Measurements from ENCODE around the gene MCRIP1. TPM values are rescaled to one million over a fixed set of nuclear protein-coding genes. Genes with fewer than 3 reads are reported as not detected.

MCRIP1 gene
- total RNA-seq, 2 donors from 2014 or later, result 164 to 183 TPM

DNA sequence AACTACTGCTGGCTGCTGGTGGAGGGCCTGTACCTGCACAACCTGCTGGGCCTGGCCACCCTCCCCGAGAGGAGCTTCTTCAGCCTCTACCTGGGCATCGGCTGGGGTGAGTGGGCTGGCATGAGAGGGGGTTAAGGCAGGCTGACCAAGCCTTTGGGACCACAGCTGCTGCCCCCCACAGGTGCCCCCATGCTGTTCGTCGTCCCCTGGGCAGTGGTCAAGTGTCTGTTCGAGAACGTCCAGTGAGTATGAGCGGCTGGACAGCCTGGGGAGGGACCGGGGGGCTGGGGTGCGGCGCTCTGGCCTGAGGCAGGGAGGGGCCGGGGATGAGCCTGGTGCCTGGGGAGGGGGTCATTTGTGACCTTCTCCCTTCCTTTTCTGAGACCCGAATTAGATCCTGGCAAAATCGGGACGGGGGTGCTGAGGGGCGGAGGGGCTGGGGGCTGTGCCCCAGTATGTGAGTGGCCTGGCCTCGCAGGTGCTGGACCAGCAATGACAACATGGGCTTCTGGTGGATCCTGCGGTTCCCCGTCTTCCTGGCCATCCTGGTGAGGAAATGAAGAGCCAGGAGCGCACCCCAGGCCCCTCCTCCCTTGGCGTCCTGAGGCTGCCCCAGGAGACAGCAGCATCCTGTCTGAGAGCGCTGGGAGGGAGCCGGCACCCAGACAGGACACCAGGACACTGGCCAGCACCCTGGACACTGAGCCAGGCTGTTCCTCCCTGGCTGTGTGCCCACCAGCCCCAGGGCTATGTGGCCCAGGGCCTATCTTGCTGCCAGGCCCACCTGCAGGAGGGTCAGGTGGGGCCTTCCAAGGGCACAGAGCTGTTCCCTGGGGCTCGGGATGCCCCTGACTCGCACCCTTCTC lies 21.2 kb downstream of the MCRIP1 start:
- H3K27ac ChIP-seq (ENCODE audit: low read depth, low read length), result no peak overlapping the region
- Mint-ChIP-seq H3K4me3 (no peak overlapping the region), H3K4me1 (no peaks in the 10 kb centered on the region), H3K27ac (no peak overlapping the region), H3K9me3 (no peaks in the 10 kb centered on the region), H3K36me3 (ENCODE audit: low read depth) (no peaks in the 10 kb centered on the region), H3K27me3 (ENCODE audit: insufficient read depth) (peaks cover 14% of the 10 kb centered on the region)
- WGBS, 2 experiments (ENCODE audit: insufficient coverage in 1 of 2, insufficient read length in 1 of 2), result 89 to 90% methylated on average over 14 to 24 of the region's 24 CpGs
- H3K27me3 ChIP-seq (ENCODE audit: control insufficient read depth, insufficient read depth, low read length, poor library complexity, severe bottlenecking), result peaks cover 11% of the 10 kb centered on the region
- H3K4me3 ChIP-seq (ENCODE audit: low read length), result no peak overlapping the region
- no peaks in the 10 kb centered on the region for H3K4me1 ChIP-seq (ENCODE audit: control insufficient read depth, insufficient read depth, low read length)
- no peaks in the 10 kb centered on the region for H3K36me3 ChIP-seq (ENCODE audit: control insufficient read depth, insufficient read depth, low read length)
- no peak overlapping the region for H3K9ac ChIP-seq (ENCODE audit: extremely low read depth, low read length, poor library complexity, severe bottlenecking)
- H3K9me3 ChIP-seq (ENCODE audit: control insufficient read depth, low read length), result no peaks in the 10 kb centered on the region
- DNase-seq, result no peak
- TF ChIP-seq, protein P1, sequence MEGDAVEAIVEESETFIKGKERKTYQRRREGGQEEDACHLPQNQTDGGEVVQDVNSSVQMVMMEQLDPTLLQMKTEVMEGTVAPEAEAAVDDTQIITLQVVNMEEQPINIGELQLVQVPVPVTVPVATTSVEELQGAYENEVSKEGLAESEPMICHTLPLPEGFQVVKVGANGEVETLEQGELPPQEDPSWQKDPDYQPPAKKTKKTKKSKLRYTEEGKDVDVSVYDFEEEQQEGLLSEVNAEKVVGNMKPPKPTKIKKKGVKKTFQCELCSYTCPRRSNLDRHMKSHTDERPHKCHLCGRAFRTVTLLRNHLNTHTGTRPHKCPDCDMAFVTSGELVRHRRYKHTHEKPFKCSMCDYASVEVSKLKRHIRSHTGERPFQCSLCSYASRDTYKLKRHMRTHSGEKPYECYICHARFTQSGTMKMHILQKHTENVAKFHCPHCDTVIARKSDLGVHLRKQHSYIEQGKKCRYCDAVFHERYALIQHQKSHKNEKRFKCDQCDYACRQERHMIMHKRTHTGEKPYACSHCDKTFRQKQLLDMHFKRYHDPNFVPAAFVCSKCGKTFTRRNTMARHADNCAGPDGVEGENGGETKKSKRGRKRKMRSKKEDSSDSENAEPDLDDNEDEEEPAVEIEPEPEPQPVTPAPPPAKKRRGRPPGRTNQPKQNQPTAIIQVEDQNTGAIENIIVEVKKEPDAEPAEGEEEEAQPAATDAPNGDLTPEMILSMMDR (conservative IDR thresholded peaks at IDR 0.05), result no peak

DNA sequence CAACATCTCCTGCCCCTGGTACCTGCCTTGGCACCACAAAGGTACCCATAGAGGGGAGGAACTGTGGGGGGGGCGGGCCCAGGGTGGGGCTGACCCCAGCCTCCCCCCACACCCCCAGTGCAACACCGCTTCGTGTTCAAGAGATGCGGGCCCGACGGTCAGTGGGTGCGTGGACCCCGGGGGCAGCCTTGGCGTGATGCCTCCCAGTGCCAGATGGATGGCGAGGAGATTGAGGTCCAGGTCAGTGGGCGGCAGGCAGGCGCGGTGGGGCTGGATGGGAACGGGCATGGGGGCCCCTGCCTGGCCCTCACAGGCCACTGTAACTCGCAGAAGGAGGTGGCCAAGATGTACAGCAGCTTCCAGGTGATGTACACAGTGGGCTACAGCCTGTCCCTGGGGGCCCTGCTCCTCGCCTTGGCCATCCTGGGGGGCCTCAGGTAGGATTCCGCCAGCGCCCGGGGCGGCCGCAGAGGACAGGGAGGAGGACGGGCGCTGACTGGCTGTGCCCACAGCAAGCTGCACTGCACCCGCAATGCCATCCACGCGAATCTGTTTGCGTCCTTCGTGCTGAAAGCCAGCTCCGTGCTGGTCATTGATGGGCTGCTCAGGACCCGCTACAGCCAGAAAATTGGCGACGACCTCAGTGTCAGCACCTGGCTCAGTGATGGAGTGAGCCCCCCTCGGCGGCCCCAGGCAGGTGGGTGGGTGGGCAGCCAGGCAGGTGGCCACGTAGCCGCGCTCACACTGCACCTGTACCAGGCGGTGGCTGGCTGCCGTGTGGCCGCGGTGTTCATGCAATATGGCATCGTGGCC lies 22.0 kb downstream of the MCRIP1 start:
- DNase-seq, result no peak
- no peak overlapping the region for H3K9ac ChIP-seq (ENCODE audit: extremely low read depth, low read length, poor library complexity, severe bottlenecking)
- 90 to 92% methylated on average over 34 to 41 of the region's 42 CpGs for WGBS, 2 experiments (ENCODE audit: insufficient coverage in 1 of 2, insufficient read length in 1 of 2)

DNA sequence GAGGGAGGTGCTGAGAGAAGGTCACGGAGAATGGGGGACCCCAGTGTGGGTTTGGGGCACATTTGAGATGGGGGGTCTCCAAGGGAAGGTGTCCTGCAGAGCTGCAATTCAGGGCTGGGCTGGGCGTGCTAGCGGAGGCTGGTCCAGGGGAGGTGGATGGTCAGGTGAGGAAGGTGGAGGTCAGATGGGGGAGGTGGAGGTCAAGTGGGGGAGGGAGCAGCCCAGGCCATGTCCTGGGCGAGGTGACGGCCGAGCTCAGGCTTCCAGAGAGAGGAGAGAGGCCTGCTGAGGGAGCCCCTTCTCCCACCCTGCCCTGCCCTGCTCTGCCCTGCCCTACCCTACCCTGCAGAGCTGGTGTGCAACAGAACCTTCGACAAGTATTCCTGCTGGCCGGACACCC lies 22.6 kb downstream of the MCRIP1 start:
- H3K27me3 Mint-ChIP-seq (ENCODE audit: insufficient read depth), result peaks cover 28% of the 10 kb centered on the region
- H3K36me3 Mint-ChIP-seq (ENCODE audit: low read depth), result no peaks in the 10 kb centered on the region

More for the DNA sequence above, 22.0 kb downstream of the MCRIP1 start:
- Histone ChIP-seq H3K36me3 (ENCODE audit: control insufficient read depth, insufficient read depth, low read length) (no peaks in the 10 kb centered on the region), H3K27ac (ENCODE audit: low read depth, low read length) (no peak overlapping the region), H3K4me1 (ENCODE audit: control insufficient read depth, insufficient read depth, low read length) (no peaks in the 10 kb centered on the region), H3K4me3 (ENCODE audit: low read length) (no peak overlapping the region), H3K27me3 (ENCODE audit: control insufficient read depth, insufficient read depth, low read length, poor library complexity, severe bottlenecking) (peaks cover 20% of the 10 kb centered on the region), H3K9me3 (ENCODE audit: control insufficient read depth, low read length) (no peaks in the 10 kb centered on the region)
- Mint-ChIP-seq H3K27me3 (ENCODE audit: insufficient read depth) (peaks cover 23% of the 10 kb centered on the region), H3K4me3 (no peak overlapping the region), H3K27ac (no peak overlapping the region), H3K4me1 (no peaks in the 10 kb centered on the region), H3K9me3 (no peaks in the 10 kb centered on the region), H3K36me3 (ENCODE audit: low read depth) (no peaks in the 10 kb centered on the region)
- TF ChIP-seq, protein P1 (conservative IDR thresholded peaks at IDR 0.05), result no peak

More for the DNA sequence above, 22.6 kb downstream of the MCRIP1 start:
- Histone ChIP-seq H3K36me3 (ENCODE audit: control insufficient read depth, insufficient read depth, low read length) (no peaks in the 10 kb centered on the region), H3K4me3 (ENCODE audit: low read length) (no peak overlapping the region), H3K27me3 (ENCODE audit: control insufficient read depth, insufficient read depth, low read length, poor library complexity, severe bottlenecking) (peaks cover 26% of the 10 kb centered on the region), H3K4me1 (ENCODE audit: control insufficient read depth, insufficient read depth, low read length) (no peaks in the 10 kb centered on the region), H3K27ac (ENCODE audit: low read depth, low read length) (no peak overlapping the region), H3K9ac (ENCODE audit: extremely low read depth, low read length, poor library complexity, severe bottlenecking) (no peak overlapping the region), H3K9me3 (ENCODE audit: control insufficient read depth, low read length) (no peaks in the 10 kb centered on the region)
- 89 to 90% methylated on average over 2 to 8 of the region's 8 CpGs for WGBS, 2 experiments (ENCODE audit: insufficient coverage in 1 of 2, insufficient read length in 1 of 2)
- no peaks in the 10 kb centered on the region for H3K9me3 Mint-ChIP-seq
- TF ChIP-seq, protein P1 (conservative IDR thresholded peaks at IDR 0.05), result no peak
- H3K27ac Mint-ChIP-seq, result no peak overlapping the region
- H3K4me3 Mint-ChIP-seq, result no peak overlapping the region
- no peaks in the 10 kb centered on the region for H3K4me1 Mint-ChIP-seq
- DNase-seq, result no peak

Measured in endodermal cell (in vitro differentiated cells).